ENCODE data around the gene MPPED1. TPM values are rescaled to one million over a fixed set of nuclear protein-coding genes. Genes with fewer than 3 reads are reported as not detected.

Gene MPPED1
- total RNA-seq, 6 donors from 2014 or later, result not detected

DNA sequence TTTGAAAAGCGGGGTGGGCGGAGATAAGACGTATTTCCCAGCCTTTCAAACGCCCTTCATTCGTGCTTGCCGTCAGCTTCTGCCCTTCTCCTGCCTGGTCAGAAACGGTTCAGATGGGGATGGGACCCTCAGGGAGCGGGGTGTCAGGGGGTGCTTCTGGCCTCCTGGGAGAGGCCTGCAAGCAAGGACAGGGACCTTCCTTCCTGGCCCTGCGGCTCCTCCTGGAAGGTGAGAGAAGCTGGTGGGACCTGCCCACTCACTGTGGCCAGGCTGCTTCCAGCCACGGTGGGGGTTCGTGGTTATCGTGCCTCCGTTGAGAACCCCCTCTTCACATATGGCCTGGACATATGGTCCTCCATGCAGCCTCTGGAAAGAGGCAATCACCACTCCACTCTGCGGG, 104.6 kb downstream of the MPPED1 start:
- Histone ChIP-seq H3K27me3 (no peaks in the 10 kb centered on the region), H3K9me3 (no peaks in the 10 kb centered on the region), H3K4me1 (no peaks in the 10 kb centered on the region), H3K36me3 (no peaks in the 10 kb centered on the region), H3K4me3 (no peak overlapping the region), H3K27ac (no peak overlapping the region)
- TF ChIP-seq EP300 (IDR thresholded peaks at IDR 0.05) (no peak), POLR2AphosphoS5 (IDR thresholded peaks at IDR 0.05) (no peak), POLR2A (IDR thresholded peaks at IDR 0.05) (no peak)
- TF ChIP-seq, protein P1, sequence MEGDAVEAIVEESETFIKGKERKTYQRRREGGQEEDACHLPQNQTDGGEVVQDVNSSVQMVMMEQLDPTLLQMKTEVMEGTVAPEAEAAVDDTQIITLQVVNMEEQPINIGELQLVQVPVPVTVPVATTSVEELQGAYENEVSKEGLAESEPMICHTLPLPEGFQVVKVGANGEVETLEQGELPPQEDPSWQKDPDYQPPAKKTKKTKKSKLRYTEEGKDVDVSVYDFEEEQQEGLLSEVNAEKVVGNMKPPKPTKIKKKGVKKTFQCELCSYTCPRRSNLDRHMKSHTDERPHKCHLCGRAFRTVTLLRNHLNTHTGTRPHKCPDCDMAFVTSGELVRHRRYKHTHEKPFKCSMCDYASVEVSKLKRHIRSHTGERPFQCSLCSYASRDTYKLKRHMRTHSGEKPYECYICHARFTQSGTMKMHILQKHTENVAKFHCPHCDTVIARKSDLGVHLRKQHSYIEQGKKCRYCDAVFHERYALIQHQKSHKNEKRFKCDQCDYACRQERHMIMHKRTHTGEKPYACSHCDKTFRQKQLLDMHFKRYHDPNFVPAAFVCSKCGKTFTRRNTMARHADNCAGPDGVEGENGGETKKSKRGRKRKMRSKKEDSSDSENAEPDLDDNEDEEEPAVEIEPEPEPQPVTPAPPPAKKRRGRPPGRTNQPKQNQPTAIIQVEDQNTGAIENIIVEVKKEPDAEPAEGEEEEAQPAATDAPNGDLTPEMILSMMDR (IDR thresholded peaks at IDR 0.05), result no peak
- WGBS, 2 donors, result 74 to 100% methylated on average over 3 to 14 of the region's 14 CpGs
- DNase-seq (no peak), ATAC-seq (ENCODE audit: low FRiP score in 2 of 2) (no peak)

DNA sequence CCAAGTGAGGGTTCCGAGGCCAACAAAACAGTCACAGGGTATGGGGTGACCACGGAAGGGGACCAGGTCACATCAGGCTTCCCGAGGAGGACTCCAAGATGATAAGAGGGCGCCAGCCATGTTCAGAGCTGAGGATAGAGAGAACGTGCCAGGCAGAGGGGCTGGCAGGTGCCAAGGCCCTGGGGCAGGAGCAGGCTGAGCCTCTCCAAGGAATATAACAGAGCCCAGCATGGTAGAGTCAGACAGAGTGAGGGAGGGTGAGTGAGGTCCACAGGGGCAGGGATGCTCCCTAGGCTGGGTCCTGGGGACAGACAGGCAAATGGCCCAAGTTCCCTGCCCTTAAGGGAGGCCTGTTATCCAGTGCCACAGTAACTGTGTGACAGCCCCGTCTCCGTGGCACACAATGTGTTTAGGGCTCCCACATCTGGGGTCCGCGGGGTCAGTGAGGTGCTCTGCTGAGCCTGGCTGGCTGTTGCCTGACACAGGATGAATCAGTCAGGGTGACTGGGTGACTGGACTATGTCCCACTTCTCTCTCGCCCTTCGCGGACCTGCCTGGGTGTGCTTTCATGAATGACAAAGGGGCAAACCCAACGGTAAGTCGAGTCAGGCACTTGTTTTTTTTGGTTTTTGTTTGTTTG, 105.3 kb downstream of the MPPED1 start:
- Histone ChIP-seq H3K27ac (no peak overlapping the region), H3K9me3 (no peaks in the 10 kb centered on the region), H3K36me3 (no peaks in the 10 kb centered on the region), H3K4me3 (no peak overlapping the region), H3K27me3 (no peaks in the 10 kb centered on the region), H3K4me1 (no peaks in the 10 kb centered on the region)
- TF ChIP-seq POLR2AphosphoS5 (IDR thresholded peaks at IDR 0.05) (no peak), EP300 (IDR thresholded peaks at IDR 0.05) (no peak), POLR2A (IDR thresholded peaks at IDR 0.05) (no peak)
- TF ChIP-seq, protein P1 (IDR thresholded peaks at IDR 0.05), result no peak
- ATAC-seq (ENCODE audit: low FRiP score in 2 of 2) (peak in 1 of 2 donors; percentile 41), DNase-seq (no peak)
- WGBS, 2 donors, result 78 to 87% methylated on average over 10 to 14 of the region's 14 CpGs

DNA sequence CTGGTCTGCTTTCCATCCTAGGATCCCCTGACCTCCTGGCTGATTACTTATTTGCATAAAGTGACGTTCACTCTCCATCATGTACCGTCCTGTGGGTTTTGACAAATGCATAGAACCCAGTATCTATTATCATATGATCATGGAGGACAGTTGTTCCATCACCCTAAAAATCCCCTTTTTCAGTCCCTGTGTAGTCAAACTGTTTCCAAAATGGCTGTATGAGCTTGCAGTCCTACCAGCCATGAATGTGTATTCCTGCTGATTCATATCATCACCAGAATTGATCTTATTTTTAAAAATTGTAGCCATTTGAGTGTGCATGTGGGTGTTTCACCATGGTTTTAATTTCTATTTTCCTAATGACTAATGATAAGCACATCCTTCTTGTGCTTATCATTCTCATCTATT, 108.8 kb downstream of the MPPED1 start:
- TF ChIP-seq POLR2A (IDR thresholded peaks at IDR 0.05) (no peak), POLR2AphosphoS5 (IDR thresholded peaks at IDR 0.05) (no peak), EP300 (IDR thresholded peaks at IDR 0.05) (no peak)
- TF ChIP-seq, protein P1 (IDR thresholded peaks at IDR 0.05), result no peak
- H3K27ac ChIP-seq, result no peak overlapping the region
- H3K4me3 ChIP-seq, result no peak overlapping the region
- H3K4me1 ChIP-seq, result no peaks in the 10 kb centered on the region
- H3K9me3 ChIP-seq, result no peaks in the 10 kb centered on the region
- H3K36me3 ChIP-seq, result no peaks in the 10 kb centered on the region
- DNase-seq, result no peak
- no peaks in the 10 kb centered on the region for H3K27me3 ChIP-seq
- ATAC-seq (ENCODE audit: low FRiP score in 2 of 2), result no peak
- 46 to 53% methylated on average over 2 of the region's 2 CpGs for WGBS, 2 donors

- no peak for TF ChIP-seq EP300 (IDR thresholded peaks at IDR 0.05)
- no peak for TF ChIP-seq POLR2AphosphoS5 (IDR thresholded peaks at IDR 0.05)
- TF ChIP-seq, protein P1 (IDR thresholded peaks at IDR 0.05), result no peak
- no peak overlapping the region for H3K27ac ChIP-seq
- H3K9me3 ChIP-seq, result no peaks in the 10 kb centered on the region
- no peaks in the 10 kb centered on the region for H3K4me1 ChIP-seq
- no peak overlapping the region for H3K4me3 ChIP-seq
- H3K36me3 ChIP-seq, result no peaks in the 10 kb centered on the region
- ATAC-seq (ENCODE audit: low FRiP score in 2 of 2) (no peak), DNase-seq (no peak)
- 70 to 79% methylated on average over 6 of the region's 6 CpGs for WGBS, 2 donors
- H3K27me3 ChIP-seq, result no peaks in the 10 kb centered on the region
Observed at GRCh38 chr22:43521716-43522115, 109.9 kb downstream of the MPPED1 start.

- Histone ChIP-seq H3K27ac (no peak overlapping the region), H3K4me3 (no peak overlapping the region), H3K9me3 (no peaks in the 10 kb centered on the region), H3K4me1 (no peaks in the 10 kb centered on the region), H3K36me3 (no peaks in the 10 kb centered on the region), H3K27me3 (no peaks in the 10 kb centered on the region)
- DNase-seq (no peak), ATAC-seq (ENCODE audit: low FRiP score in 2 of 2) (no peak)
- TF ChIP-seq, protein P1 (IDR thresholded peaks at IDR 0.05), result no peak
- no peak for TF ChIP-seq POLR2A (IDR thresholded peaks at IDR 0.05)
- no peak for TF ChIP-seq POLR2AphosphoS5 (IDR thresholded peaks at IDR 0.05)
- TF ChIP-seq EP300 (IDR thresholded peaks at IDR 0.05), result no peak
- 83 to 89% methylated on average over 6 to 7 of the region's 7 CpGs for WGBS, 2 donors
Observed at GRCh38 chr22:43526117-43526655, 114.4 kb downstream of the MPPED1 start.

All from upper lobe of left lung (tissue), 6 donors.